HG03469 (cell line): ENCODE measurements around the gene CHPF.

ENCODE experiments used
- ATAC-seq: cut with Tn5 transposase; IDR thresholded peaks from one replicate; pipeline ENCODE4 v1.9.1; 2021; ENCODE audit warnings: mild to moderate bottlenecking, moderate library complexity, moderate number of reproducible peaks; ENCODE audit not compliant: unreplicated experiment

Gene CHPF

GRCh38 chr2:219498280-219499057 is 45.1 kb downstream of the CHPF start, which contains the start of gene GMPPA:
GMPPA (plus strand) TSS chr2:219498891; CDS start chr2:219499976, 1,085 bp downstream.
- peak; percentile 94 for ATAC-seq

DNA sequence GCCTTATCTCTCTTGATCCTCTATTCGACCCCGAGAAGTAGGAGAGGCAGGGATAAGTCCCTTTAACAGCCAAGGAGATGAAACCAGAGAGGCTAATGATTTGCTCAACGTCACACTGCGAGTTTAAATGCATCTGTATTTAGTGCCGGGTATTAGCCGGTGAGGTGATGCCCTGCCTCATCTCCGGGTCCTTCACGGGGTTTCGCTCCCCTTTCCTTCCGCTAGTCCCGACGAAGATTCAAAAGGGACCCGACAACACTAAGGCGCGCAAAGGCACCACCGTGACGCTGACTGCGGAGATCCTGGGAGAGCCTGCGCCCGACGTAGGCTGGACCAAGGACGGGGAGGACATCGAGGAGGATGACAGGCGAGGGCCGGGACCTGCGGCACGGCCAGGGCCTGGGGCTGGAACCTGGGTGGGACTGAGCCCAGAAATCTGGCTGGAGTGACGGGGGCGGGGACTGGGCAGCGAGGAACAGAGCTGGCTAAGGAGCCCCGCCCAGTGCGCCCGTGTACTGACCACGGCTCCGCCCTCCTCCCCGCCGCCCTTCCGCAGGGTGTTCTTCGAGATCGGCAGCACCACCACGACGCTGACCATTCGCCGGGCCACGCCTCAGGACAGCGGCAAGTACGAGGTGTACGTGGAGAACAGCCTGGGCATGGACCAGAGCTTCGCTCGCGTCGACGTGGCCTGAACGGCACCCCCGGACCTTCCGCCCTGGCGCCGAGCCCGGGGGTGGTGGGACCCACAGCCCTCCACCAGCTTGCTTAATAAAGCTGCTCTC is 45.9 kb downstream of the CHPF start:
- no peak for ATAC-seq

DNA sequence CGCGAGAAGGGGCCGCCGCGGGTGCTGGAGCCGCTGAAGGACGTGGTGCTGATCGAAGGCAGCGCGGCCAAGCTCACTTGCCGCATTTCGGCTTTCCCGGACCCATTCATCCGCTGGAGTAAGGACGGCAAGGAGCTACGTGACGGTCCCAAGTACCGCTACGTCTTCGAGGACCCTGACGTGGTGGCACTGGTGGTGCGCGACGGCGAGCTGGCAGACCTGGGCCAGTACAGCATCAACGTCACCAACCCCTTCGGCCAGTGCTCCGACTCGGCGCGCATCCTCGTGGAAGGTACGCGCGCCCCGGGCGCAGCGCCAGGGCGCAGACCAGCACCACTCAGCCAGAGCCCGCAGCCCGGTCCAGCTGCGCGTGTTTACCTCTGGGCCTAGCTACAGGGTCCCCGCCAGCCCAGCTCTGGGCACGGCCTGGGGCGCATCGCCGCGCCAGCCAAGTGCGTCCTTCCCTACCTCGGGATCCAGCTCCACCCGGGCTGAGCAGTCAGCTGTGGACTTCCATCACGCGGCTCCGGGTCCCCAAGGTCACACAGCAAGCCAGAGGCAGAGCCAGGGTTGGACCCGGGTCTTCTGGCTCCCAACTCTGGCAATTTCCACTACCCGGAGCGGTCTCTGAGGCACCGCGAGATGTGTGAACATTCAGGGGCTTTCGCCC is 46.6 kb downstream of the CHPF start:
- ATAC-seq = no peak

DNA sequence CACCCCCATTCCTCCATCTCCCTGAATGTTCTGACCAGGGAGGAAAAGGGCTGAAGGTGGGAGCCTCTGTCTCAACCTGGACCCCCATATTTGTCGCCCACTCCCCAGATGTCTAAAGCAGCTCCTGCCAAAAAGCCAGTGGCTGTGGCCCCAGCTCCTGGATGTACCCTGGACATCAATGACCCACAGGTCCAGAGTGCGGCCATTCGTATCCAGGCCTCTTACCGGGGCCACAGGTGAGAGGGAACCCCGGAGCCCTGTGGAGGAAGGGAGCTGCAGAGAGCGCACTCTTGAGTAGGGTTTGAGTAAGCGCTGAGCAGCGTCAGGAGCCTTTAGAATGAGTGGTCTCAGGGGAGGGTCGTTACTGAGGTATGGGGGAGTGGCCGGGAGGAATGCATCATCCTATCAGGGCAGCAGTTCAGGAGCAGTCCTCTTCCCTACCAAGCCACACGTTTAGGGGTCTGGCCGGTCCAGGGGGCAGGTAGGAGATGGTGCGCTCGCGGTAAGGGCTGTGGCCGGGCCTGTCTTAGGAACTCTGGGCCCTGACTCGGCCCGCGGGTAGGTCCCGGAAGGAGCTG is 47.3 kb downstream of the CHPF start:
- ATAC-seq = no peak

DNA sequence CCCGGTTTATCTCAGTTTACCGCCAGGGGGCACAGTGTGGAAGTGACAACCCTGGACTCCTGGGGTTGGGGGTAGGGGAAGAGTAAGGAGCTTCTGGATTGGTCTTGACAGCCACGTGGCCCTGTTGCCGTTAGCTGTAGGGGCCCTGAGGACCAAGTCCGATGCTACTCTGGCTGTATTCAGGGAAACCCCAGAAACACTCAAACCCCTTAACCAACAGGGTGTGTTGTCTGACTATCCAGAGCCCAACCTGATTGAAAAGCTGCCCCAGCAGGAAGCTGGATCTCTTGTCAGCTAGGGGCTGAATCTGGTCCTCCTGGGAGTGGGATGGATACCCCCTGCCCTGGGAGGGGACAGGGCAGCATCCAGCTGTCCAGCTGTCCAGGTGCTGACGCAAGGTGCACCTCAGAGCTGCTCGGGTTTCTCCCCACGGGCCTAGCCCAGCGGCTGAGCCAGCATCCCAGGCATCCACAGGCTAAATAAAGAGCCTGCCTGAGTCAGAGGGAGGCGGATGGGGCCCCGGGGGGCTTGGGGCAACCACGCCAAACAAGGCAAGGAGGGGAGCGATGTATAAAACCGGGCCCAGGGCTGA is 48.0 kb downstream of the CHPF start:
- ATAC-seq = no peak

- ATAC-seq = no peak
Observed at GRCh38 chr2:219494952-219495530, 48.6 kb downstream of the CHPF start.

DNA sequence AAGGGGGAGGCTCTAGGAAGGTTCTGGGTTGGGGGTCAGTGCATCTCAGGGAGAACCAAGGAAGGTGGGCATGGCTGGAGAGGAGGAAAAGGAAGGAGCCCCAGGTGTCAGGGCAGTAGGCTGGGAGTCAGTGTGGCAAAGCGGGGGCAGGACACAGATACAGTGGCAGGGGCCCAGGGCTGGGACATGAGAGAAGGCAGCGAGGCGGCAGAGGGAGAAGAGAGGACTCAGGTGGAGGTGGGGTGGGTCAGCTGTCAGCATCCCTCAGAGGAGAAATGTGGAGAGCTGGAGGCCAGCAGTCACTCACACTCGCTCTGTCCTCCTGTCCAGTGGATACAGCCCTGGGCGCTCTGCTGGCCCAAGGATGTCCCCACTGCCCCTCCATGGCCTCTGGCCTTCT is 50.5 kb downstream of the CHPF start:
- no peak for ATAC-seq

GRCh38 chr2:219492575-219492974 is 51.0 kb downstream of the CHPF start:
- ATAC-seq = no peak

DNA sequence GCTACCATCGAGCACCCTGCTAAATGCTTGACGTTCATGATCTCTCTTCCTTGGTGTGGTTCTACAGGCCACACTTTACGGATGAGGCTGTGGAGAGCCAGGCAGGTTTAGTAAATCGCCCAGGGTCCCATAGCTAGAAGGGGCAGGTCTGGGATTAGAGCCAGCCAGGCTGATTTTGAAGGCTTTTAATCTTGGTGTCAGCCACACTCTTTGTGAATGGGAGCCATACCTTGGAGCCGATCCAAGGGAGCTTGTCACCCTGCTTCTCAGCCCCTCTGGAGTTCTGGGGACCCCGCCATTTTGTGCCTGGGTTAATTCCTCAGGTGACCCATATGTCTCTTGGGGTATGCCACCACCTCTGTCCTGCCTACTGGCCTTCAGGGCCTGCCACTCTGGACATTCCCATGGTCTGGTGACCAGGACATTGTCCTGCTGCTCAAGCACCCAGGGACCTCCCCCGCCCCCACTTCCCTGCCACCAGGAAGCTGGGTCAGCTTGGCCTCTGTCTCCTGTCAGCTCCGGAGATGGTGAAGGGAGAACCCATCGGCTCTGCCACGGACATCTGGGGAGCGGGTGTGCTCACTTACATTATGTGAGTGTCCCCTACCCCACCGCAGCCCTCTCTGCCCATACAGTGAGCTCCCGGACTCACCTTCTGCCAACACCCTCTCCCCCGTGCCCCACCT is 52.2 kb downstream of the CHPF start:
- ATAC-seq = no peak

- no peak for ATAC-seq
Observed at GRCh38 chr2:219490600-219491130, 52.9 kb downstream of the CHPF start.

- no peak for ATAC-seq
Observed at GRCh38 chr2:219490186-219490585, 53.4 kb downstream of the CHPF start.

DNA sequence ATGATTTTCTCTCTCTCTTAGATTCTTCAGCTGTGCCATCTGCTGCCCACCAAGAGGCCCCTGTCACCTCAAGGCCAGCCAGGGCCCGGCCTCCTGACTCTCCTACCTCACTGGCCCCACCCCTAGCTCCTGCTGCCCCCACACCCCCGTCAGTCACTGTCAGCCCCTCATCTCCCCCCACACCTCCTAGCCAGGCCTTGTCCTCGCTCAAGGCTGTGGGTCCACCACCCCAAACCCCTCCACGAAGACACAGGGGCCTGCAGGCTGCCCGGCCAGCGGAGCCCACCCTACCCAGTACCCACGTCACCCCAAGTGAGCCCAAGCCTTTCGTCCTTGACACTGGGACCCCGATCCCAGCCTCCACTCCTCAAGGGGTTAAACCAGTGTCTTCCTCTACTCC is 54.3 kb downstream of the CHPF start:
- ATAC-seq = no peak
